H7 (cell line): ENCODE results near the gene SPOCK1. TPM values are rescaled to one million over a fixed set of nuclear protein-coding genes. Genes with fewer than 3 reads are reported as not detected.

Source experiments
- DNase-seq: peaks from one replicate; pipeline ENCODE4 v3.0.0; 2012
- H3K27me3 ChIP-seq: 2 replicates; pipeline ENCODE4 v1.6.0; 2011; ENCODE audit warnings: mild to moderate bottlenecking, low read length; ENCODE audit not compliant: control insufficient read depth, insufficient read depth
- H3K36me3 ChIP-seq: replicated peaks from 2 replicates; pipeline ENCODE4 v1.5.1; 2011; ENCODE audit warnings: low read length; ENCODE audit not compliant: control insufficient read depth, insufficient read depth
- H3K4me3 ChIP-seq: 2 replicates; pipeline ENCODE4 v1.5.1; 2011; ENCODE audit warnings: low read depth, mild to moderate bottlenecking, control low read depth, low read length, moderate library complexity; ENCODE audit not compliant: insufficient read depth
- total RNA-seq: library from RNA; depleted of rRNA; stranded (reverse); fragments of >200 nt; shearing (Covaris generic); gene quantifications from 2 replicates; pipeline ENCODE4 v1.2.3, GENCODE V29; 2014

SPOCK1 gene
- total RNA-seq, 1 experiment from 2014 or later = 1.4 TPM

DNA sequence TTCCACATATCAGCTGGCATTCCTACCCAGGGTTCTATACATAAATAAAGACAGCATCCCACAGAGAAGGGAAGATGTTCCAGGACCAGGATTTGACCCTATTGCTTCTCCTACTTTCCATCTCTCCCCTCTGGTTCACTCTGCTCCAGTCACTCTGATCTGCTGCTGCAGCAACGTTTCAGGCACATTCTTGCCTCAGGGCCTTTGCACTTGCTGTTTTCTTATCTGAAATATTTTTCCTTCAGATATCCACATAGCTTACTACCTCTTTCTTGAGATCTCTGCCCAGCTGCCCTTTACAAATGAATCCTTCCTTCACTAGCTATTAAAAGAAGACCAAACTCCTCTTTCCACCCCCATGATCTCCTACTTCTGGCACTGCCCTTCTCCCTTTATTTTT is 204.5 kb downstream of the SPOCK1 start:
- Histone ChIP-seq H3K4me3 (no peak overlapping the region), H3K27me3 (no peaks in the 10 kb centered on the region), H3K36me3 (no peaks in the 10 kb centered on the region)
- DNase-seq = no peak

DNA sequence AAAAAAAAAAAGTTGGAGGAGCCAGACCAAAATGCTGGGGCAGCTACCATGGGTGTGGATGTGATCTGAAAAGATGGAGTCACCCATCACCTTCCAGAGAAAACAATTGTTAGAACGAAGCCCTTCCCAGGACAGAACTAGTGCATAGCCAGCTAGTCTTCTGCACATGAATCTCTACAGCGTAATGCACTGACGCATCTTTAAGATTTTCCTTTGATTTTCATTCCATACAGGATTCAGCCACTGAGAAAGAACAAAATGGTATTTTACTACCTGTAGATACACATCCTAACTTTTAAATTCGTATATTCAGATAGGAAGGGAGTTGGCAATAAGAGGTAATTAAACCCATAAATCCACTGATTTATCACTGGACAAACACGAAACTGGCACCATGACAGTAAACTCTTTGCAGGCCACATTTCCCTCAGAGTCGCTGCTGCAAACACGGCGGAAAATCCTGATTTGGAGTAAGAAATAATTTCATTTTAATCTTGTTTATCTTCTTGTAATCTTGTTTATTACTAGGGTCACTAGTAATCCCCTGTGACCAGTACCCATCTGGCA is 206.6 kb downstream of the SPOCK1 start:
- DNase-seq = no peak
- no peaks in the 10 kb centered on the region for H3K27me3 ChIP-seq
- no peak overlapping the region for H3K4me3 ChIP-seq
- H3K36me3 ChIP-seq = no peaks in the 10 kb centered on the region

- no peaks in the 10 kb centered on the region for H3K27me3 ChIP-seq
- no peak for DNase-seq
- no peaks in the 10 kb centered on the region for H3K36me3 ChIP-seq
- no peak overlapping the region for H3K4me3 ChIP-seq
Measured at GRCh38 chr5:137291436-137291835, 207.7 kb downstream of the SPOCK1 start.

DNA sequence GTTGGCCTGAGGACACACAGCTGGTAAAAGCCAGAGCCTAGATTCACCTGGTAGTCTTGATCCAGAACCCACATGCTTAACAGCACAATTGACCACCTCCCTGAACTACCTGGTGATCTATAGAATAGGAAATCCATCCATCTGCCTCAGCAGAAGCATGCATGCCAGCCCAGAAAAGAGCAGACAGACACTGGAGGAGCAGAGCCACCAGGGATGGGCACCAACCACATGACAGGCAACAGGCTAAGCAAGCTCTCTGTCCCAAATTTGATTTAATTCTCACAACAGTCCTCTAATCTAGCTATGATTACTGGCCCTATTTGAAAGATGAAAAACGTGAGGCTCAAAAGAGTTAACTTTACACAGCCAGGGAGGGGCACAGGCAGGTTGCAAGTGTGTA is 208.1 kb downstream of the SPOCK1 start:
- H3K4me3 ChIP-seq = no peak overlapping the region
- H3K27me3 ChIP-seq = no peaks in the 10 kb centered on the region
- H3K36me3 ChIP-seq = no peaks in the 10 kb centered on the region
- DNase-seq = no peak

DNA sequence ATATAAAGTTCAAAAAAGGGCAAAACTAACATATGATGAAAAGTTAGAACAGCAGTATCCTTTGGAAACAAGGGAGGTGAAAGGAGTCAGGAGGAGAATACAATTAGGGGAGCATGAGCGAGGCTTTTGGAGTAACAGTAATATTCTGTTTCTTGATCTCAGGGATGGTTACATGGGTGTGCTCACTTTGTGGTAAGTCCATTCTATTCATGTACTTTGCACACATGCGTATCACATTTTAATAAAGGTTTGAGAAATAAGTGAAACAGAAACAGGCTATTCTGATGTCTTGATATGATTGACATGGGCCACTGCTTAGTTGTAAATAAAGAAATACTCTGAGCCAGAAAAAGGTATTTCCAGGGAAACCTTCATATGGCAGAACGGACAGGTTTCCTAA is 208.8 kb downstream of the SPOCK1 start:
- H3K27me3 ChIP-seq = no peaks in the 10 kb centered on the region
- H3K4me3 ChIP-seq = no peak overlapping the region
- no peak for DNase-seq
- no peaks in the 10 kb centered on the region for H3K36me3 ChIP-seq

- H3K4me3 ChIP-seq = no peak overlapping the region
- H3K27me3 ChIP-seq = no peaks in the 10 kb centered on the region
- no peaks in the 10 kb centered on the region for H3K36me3 ChIP-seq
- no peak for DNase-seq
Measured at GRCh38 chr5:137289856-137290255, 209.3 kb downstream of the SPOCK1 start.

DNA sequence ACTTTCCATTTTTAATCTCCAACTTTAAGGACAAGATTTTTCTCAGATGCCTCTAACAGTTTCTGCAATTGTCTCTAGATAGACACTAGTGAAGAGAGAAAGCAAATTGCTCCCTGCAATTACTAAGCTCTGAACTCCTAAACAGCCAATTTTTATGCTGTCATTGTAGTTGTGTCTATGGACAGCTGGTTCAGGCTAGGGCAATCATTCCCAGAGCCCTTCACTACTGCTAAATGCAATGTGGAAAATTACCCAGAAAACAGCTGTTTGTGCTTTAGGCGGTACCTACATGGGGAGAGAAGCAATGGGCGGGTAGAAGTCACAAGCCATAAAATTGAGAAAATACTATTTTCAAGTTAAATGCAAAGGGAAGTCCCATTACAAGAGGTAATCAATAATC is 211.6 kb downstream of the SPOCK1 start:
- DNase-seq = no peak
- Histone ChIP-seq H3K36me3 (no peaks in the 10 kb centered on the region), H3K4me3 (no peak overlapping the region), H3K27me3 (no peaks in the 10 kb centered on the region)

DNA sequence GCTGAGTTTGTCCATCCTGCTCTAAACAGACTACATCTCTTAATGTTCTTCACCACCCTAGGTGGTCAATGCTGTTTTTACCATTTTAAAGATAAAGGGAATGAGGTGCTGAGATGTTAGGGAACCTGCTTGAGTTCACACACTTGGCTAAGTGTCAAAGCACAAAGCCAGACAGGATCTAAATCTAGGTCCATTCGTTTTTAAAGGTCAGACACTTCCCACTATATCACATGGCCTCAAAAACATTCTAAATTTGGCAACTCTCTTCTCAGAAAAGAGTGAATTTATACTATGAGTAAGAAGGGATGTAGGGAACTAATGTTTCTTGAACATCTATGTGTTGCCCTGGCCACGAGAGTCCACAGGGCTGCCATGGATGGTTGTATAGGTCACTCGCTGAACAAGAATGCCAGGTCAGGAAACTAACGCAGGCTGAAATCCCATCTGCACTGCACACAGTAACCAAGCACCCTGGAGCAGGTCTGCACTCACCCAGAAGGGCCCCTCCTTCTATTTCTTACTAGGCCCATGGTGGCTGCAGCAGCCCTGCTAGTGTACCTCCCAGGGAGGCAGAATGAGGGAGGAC is 213.0 kb downstream of the SPOCK1 start:
- DNase-seq = no peak
- Histone ChIP-seq H3K36me3 (no peaks in the 10 kb centered on the region), H3K27me3 (no peaks in the 10 kb centered on the region), H3K4me3 (no peak overlapping the region)

- Histone ChIP-seq H3K36me3 (no peaks in the 10 kb centered on the region), H3K27me3 (no peaks in the 10 kb centered on the region), H3K4me3 (no peak overlapping the region)
- no peak for DNase-seq
Measured at GRCh38 chr5:137283801-137284200, 215.3 kb downstream of the SPOCK1 start.

GRCh38 chr5:137282216-137282615 is 216.9 kb downstream of the SPOCK1 start:
- no peak for DNase-seq
- Histone ChIP-seq H3K36me3 (no peaks in the 10 kb centered on the region), H3K27me3 (no peaks in the 10 kb centered on the region)

DNA sequence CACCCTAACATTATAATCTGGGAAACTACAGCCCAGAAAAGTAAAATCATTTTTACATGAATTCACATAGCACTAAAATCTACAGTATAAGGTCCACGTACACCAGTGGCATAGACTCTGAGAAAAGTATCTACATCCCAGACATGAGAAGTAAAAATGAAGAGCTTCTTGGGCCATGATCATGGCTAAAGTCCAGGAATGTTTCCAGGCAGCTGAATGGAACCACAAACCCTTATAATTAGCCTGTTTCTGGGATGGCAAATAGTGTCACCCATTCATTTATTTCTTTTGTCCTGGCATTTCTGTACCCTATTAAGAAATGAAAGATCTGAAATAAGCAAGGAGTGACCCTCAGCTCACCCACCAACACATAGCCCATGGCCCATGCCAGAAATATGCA is 217.9 kb downstream of the SPOCK1 start:
- Histone ChIP-seq H3K27me3 (no peaks in the 10 kb centered on the region), H3K4me3 (no peak overlapping the region), H3K36me3 (no peaks in the 10 kb centered on the region)
- DNase-seq = no peak

More at GRCh38 chr5:137282216-137282615, 216.9 kb downstream of the SPOCK1 start:
- H3K4me3 ChIP-seq = no peak overlapping the region

DNA sequence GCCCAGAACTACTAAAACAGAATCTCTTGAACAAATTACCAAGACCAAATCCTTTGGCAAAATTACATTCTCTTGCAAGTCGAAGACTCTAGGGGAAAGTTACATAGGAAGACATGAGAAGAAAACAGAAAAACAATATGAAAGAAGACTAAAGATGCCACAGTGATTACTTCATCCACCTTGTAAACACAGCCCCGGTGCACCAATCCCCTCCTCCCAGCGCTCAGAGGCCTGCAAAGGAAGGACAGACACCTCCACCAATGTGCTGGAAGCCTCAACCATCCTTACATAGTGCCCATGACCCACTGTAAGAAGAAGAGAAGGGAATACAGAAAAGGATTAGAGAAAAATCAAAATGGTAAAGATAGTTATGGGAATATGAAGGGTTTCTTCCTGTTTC is 218.5 kb downstream of the SPOCK1 start:
- H3K36me3 ChIP-seq = no peaks in the 10 kb centered on the region
- no peaks in the 10 kb centered on the region for H3K27me3 ChIP-seq
- H3K4me3 ChIP-seq = no peak overlapping the region
- peak; percentile 26 for DNase-seq

- H3K36me3 ChIP-seq = no peaks in the 10 kb centered on the region
- H3K4me3 ChIP-seq = no peak overlapping the region
- H3K27me3 ChIP-seq = no peaks in the 10 kb centered on the region
- no peak for DNase-seq
Measured at GRCh38 chr5:137279521-137280231, 219.4 kb downstream of the SPOCK1 start.

DNA sequence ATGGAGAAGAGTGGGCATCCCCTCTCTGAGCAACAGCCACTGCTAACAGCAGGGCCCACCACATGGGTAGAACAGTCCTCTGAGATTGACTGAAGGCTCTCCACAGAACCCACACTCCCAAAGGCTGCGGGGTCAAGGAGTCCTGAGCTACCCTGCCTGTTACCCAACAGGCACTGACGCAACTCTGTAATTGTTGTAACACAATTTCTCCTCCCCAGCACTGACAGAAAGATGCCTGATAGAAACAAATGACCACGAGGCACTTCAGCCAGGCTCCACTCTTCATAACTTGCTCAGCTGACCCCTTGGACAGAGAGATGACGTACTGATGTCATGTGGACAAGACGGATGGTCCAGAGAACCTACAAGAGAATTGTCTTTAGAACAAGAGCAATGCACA is 220.7 kb downstream of the SPOCK1 start:
- Histone ChIP-seq H3K36me3 (no peaks in the 10 kb centered on the region), H3K27me3 (no peaks in the 10 kb centered on the region), H3K4me3 (no peak overlapping the region)
- no peak for DNase-seq

- H3K27me3 ChIP-seq = no peaks in the 10 kb centered on the region
- no peaks in the 10 kb centered on the region for H3K36me3 ChIP-seq
- no peak overlapping the region for H3K4me3 ChIP-seq
- DNase-seq = no peak
Measured at GRCh38 chr5:137275083-137275482, 224.0 kb downstream of the SPOCK1 start.
